IMR-90 (cell line): ENCODE measurements around the gene ACSM6. TPM values are rescaled to one million over a fixed set of nuclear protein-coding genes. Genes with fewer than 3 reads are reported as not detected.
A peak's percentile ranks its signal among the peaks of the same experiment; 100 is the strongest.

Experiments
- ATAC-seq: fragments of 200-7000 bp; cut with Tn5 transposase; 2 replicates; pipeline ENCODE4 v1.9.1; 2020; ENCODE audit warnings: low read depth, mild to moderate bottlenecking, moderate library complexity
- BruUV-seq: library from RNA; stranded (reverse); fragments of 400-500 nt; replicated peaks from 2 replicates; lab custom pipeline; 2021; lab: Mats Ljungman, UMichigan
- CTCF ChIA-PET: fragments of 300-600 bp; formaldehyde crosslinking; extraction: SDS; loops from one replicate; lab custom pipeline; 2021; ENCODE audit warnings: antibody characterized with exemption; lab: Yijun Ruan, JAX
- POLR2A ChIA-PET: fragments of 300-600 bp; sonication (Branson Sonifier 250); formaldehyde crosslinking; loops from one replicate; lab custom pipeline; 2022; ENCODE audit warnings: antibody characterized with exemption; ENCODE audit not compliant: unreplicated experiment; lab: Charles Lee
- DNase-seq: peaks from one replicate; pipeline ENCODE4 v3.0.0; 2013
- H2AFZ ChIP-seq: replicated peaks from 2 replicates; pipeline ENCODE3; 2013; ENCODE audit warnings: low read length, mild to moderate bottlenecking; ENCODE audit not compliant: poor library complexity
- H2AK5ac ChIP-seq: 2 replicates; pipeline ENCODE4 v1.6.1; 2013; ENCODE audit warnings: low read depth, low read length, inconsistent platforms
- H2AK9ac ChIP-seq: replicated peaks from 2 replicates; pipeline ENCODE3; 2013; ENCODE audit warnings: mild to moderate bottlenecking, low read depth, low read length, moderate library complexity; ENCODE audit not compliant: poor library complexity
- H2BK120ac ChIP-seq: 2 replicates; pipeline ENCODE4 v1.6.1; 2013; ENCODE audit warnings: low read depth, low read length, inconsistent platforms
- H2BK15ac ChIP-seq: 3 replicates; pipeline ENCODE4 v1.6.1; 2013; ENCODE audit warnings: low read depth, low read length, inconsistent platforms
- H2BK20ac ChIP-seq: 2 replicates; pipeline ENCODE4 v1.6.1; 2013; ENCODE audit warnings: low read depth, mild to moderate bottlenecking, inconsistent platforms, low read length, moderate library complexity
- H2BK5ac ChIP-seq: 2 replicates; pipeline ENCODE4 v1.6.1; 2013; ENCODE audit warnings: mild to moderate bottlenecking, low read depth, low read length, inconsistent platforms; ENCODE audit not compliant: poor library complexity, severe bottlenecking
- H3K14ac ChIP-seq: replicated peaks from 2 replicates; pipeline ENCODE4 v1.6.1; 2013; ENCODE audit warnings: low read depth, low read length, inconsistent platforms
- H3K18ac ChIP-seq: 2 replicates; pipeline ENCODE4 v1.6.1; 2013; ENCODE audit warnings: low read depth, low read length, control low read depth
- H3K23ac ChIP-seq: 2 replicates; pipeline ENCODE4 v1.6.1; 2013; ENCODE audit warnings: low read depth, low read length, inconsistent platforms
- H3K27ac ChIP-seq: 2 replicates; pipeline ENCODE4 v1.5.1; 2013; ENCODE audit warnings: mild to moderate bottlenecking, control low read depth, low read length; ENCODE audit not compliant: insufficient read depth
- H3K27me3 ChIP-seq: 2 replicates; pipeline ENCODE4 v1.6.1; 2013; ENCODE audit warnings: low read length; ENCODE audit not compliant: control insufficient read depth, insufficient read depth
- H3K36me3 ChIP-seq: 2 replicates; pipeline ENCODE4 v1.6.1; 2013; ENCODE audit warnings: low read length, mixed read lengths; ENCODE audit not compliant: control insufficient read depth, insufficient read depth
- H3K4ac ChIP-seq: 2 replicates; pipeline ENCODE4 v1.6.1; 2013; ENCODE audit warnings: low read depth, low read length, inconsistent platforms
- H3K4me1 ChIP-seq: 2 replicates; pipeline ENCODE4 v1.6.1; 2013; ENCODE audit warnings: low read length, mixed read lengths; ENCODE audit not compliant: control insufficient read depth, insufficient read depth
- H3K4me2 ChIP-seq: 2 replicates; pipeline ENCODE4 v1.6.1; 2013; ENCODE audit warnings: low read depth, mild to moderate bottlenecking, control low read depth, low read length, moderate library complexity
- H3K4me3 ChIP-seq: 2 replicates; pipeline ENCODE4 v1.5.1; 2013; ENCODE audit warnings: low read depth, mild to moderate bottlenecking, control low read depth, low read length, moderate library complexity; ENCODE audit not compliant: insufficient read depth
- H3K56ac ChIP-seq: 2 replicates; pipeline ENCODE4 v1.6.1; 2013; ENCODE audit warnings: low read length, inconsistent platforms; ENCODE audit not compliant: insufficient read depth; ENCODE audit errors: extremely low read depth
- H3K79me1 ChIP-seq, 2 experiments: 2 replicates each; pipeline ENCODE4 v1.6.1; 2013; ENCODE audit warnings: low read length in 2 of 2, inconsistent platforms in 1 of 2, low read depth in 1 of 2
- H3K9ac ChIP-seq: 2 replicates; pipeline ENCODE4 v1.6.1; 2013; ENCODE audit warnings: low read depth, low read length, control low read depth
- H3K9me1 ChIP-seq: 2 replicates; pipeline ENCODE4 v1.6.1; 2013; ENCODE audit warnings: low read length, inconsistent platforms; ENCODE audit not compliant: insufficient read depth
- H3K9me3 ChIP-seq: 2 replicates; pipeline ENCODE4 v1.6.1; 2013; ENCODE audit warnings: low read length; ENCODE audit not compliant: control insufficient read depth, insufficient read depth
- H4K20me1 ChIP-seq: 2 replicates; pipeline ENCODE4 v1.6.1; 2013; ENCODE audit warnings: low read length, inconsistent platforms; ENCODE audit not compliant: insufficient read depth
- H4K5ac ChIP-seq: 2 replicates; pipeline ENCODE4 v1.6.1; 2013; ENCODE audit warnings: mild to moderate bottlenecking, low read depth, low read length, control low read depth
- H4K8ac ChIP-seq, 2 experiments: 2 replicates each; pipeline ENCODE4 v1.6.1; 2013; ENCODE audit warnings: low read depth in 2 of 2, low read length in 2 of 2, control low read depth in 1 of 2, inconsistent platforms in 1 of 2
- H4K91ac ChIP-seq: 2 replicates; pipeline ENCODE4 v1.6.1; 2013; ENCODE audit warnings: low read depth, low read length, inconsistent platforms; ENCODE audit not compliant: insufficient read depth
- BHLHE40 ChIP-seq: fragments of 150-350 bp; IDR thresholded peaks from 2 replicates; pipeline ENCODE4 v1.6.1; 2016; ENCODE audit warnings: mild to moderate bottlenecking, low read depth, low read length
- CEBPB ChIP-seq: IDR thresholded peaks from 2 replicates; pipeline ENCODE4 v1.6.1; 2012; ENCODE audit warnings: low read depth, low read length, improper control_type of control experiment
- RAD21 ChIP-seq: IDR thresholded peaks from 2 replicates; pipeline ENCODE4 v1.6.1; 2012; ENCODE audit warnings: low read length, improper control_type of control experiment
- RFX5 ChIP-seq: IDR thresholded peaks from 2 replicates; pipeline ENCODE4 v1.8.0; 2012; ENCODE audit warnings: low read depth, mild to moderate bottlenecking, low read length, moderate library complexity
- USF2 ChIP-seq: fragments of 150-350 bp; IDR thresholded peaks from 2 replicates; pipeline ENCODE4 v1.6.1; 2017; ENCODE audit warnings: mild to moderate bottlenecking, antibody characterized with exemption, low read length, low read depth
- WGBS, 2 experiments: methylation state at CpG; one replicate each; pipeline versions ENCODE4 v1.1.5 to v1.1.7; 2013; ENCODE audit warnings: missing lambda C conversion rate in 2 of 2; ENCODE audit not compliant: insufficient read length in 1 of 2; ENCODE audit errors: extremely low coverage in 2 of 2; 5-methylcytosine and 5-hydroxymethylcytosine counted together
- dilution Hi-C: fragments of 300-500 bp; cut with HindIII; formaldehyde crosslinking; loops from one replicate; pipeline ENCODE4 v1.14.3; 2018; ENCODE audit warnings: low sequenced_read_pairs; ENCODE audit not compliant: unreplicated experiment
- in situ Hi-C: fragments of 300-500 bp; cut with MboI; formaldehyde crosslinking; loops from 3 replicates; pipeline ENCODE4 v1.14.3; 2019; ENCODE audit warnings: low sequenced_read_pairs, inconsistent platforms, mixed read lengths
- intact Hi-C: fragments of 100-400 bp; cut with micrococcal nuclease; formaldehyde crosslinking; loops from 2 replicates; pipeline ENCODE4 v1.10.0; 2022
- polyA plus RNA-seq, 3 experiments: library from polyadenylated mRNA; depleted of rRNA; stranded (reverse); fragments of >200 nt; gene quantifications; 2 replicates each; pipeline ENCODE4 v1.2.3, GENCODE V29; 2012; ENCODE audit warnings: low replicate concordance in 1 of 3
- total RNA-seq: library from RNA; depleted of rRNA; stranded (reverse); fragments of >200 nt; gene quantifications from 2 replicates; pipeline ENCODE4 v1.2.3, GENCODE V29; 2012

Gene ACSM6
- total and polyA plus RNA-seq, 2 of the 4 experiments (the other 2 are of a cell fraction): not detected

- TF ChIP-seq USF2: no peak
Observed at GRCh38 chr10:95276367-95277200, 82.5 kb downstream of the ACSM6 start (continued).

GRCh38 chr10:95277201-95277570 lies 83.1 kb downstream of the ACSM6 start:
- H2AK5ac ChIP-seq: peak overlapping the region; percentile 67; the same call in 1 of the 2 replicates
- peak overlapping the region; percentile 98; the same call in 1 of the 2 replicates for H3K27ac ChIP-seq
- POLR2A ChIA-PET: interaction anchor here (0.8 kb wide), 1 partner anchor 10 kb away, joined by 8 read pairs; no protein-coding TSS in a partner anchor
- no peaks in the 10 kb centered on the region for H3K27me3 ChIP-seq
- H3K4ac ChIP-seq: no peak overlapping the region
- peak overlapping the region in 1 of 2 experiments; percentile 44; a peak in 1 of 4 replicates for H4K8ac ChIP-seq
- peak overlapping the region; percentile 48 for H3K18ac ChIP-seq
- peak overlapping the region; percentile 59; the same call in 1 of the 2 replicates for H4K5ac ChIP-seq
- H4K20me1 ChIP-seq: peaks cover 75% of the 10 kb centered on the region
- BruUV-seq: no TSS peak
- H2AFZ ChIP-seq: no peak overlapping the region
- H3K14ac ChIP-seq: no peak overlapping the region
- no peak overlapping the region for H2BK20ac ChIP-seq
- H2BK15ac ChIP-seq: no peak overlapping the region; the same call in 2 of the 3 replicates
- TF ChIP-seq BHLHE40 (no peak), RAD21 (no peak), RFX5 (no peak), USF2 (no peak), CEBPB (no peak)
- dilution Hi-C loops (no loop called here), intact Hi-C loops (loop anchor here (5.0 kb wide), 1 partner anchor 85 kb away; no protein-coding TSS in a partner anchor), in situ Hi-C loops (no loop called here)
- peaks cover 38% of the 10 kb centered on the region for H3K4me1 ChIP-seq
- H3K23ac ChIP-seq: no peak overlapping the region
- no CpG with 5 or more reads among the region's 1 CpG for WGBS, 2 experiments
- H3K79me1 ChIP-seq: peaks cover 17 to 76% of the 10 kb centered on the region in 2 experiments
- CTCF ChIA-PET: no interaction called here
- H2AK9ac ChIP-seq: no peak overlapping the region
- H3K9me3 ChIP-seq: no peaks in the 10 kb centered on the region
- H3K4me3 ChIP-seq: no peak overlapping the region
- peak overlapping the region; percentile 44 for H2BK5ac ChIP-seq
- H2BK120ac ChIP-seq: no peak overlapping the region
- H3K9ac ChIP-seq: no peak overlapping the region
- DNase-seq (no peak), ATAC-seq (no peak)
- no peaks in the 10 kb centered on the region; the same call in 1 of the 2 replicates for H3K36me3 ChIP-seq
- H3K9me1 ChIP-seq: peaks cover 27% of the 10 kb centered on the region
- H3K4me2 ChIP-seq: no peak overlapping the region
- no peak overlapping the region for H3K56ac ChIP-seq
- no peak overlapping the region; the same call in 1 of the 2 replicates for H4K91ac ChIP-seq
